SK-N-SH (cell line): Measurements from ENCODE around the gene BID.

Experiments used
- CTCF ChIP-seq: fragments of 200-600 bp; sonication (generic); IDR thresholded peaks from 2 replicates; pipeline ENCODE4 v1.6.1; 2017; ENCODE audit warnings: antibody characterized with exemption, mild to moderate bottlenecking, moderate library complexity
- EZH2phosphoT487 ChIP-seq: fragments of 200-600 bp; sonication (generic); IDR thresholded peaks from 2 replicates; pipeline ENCODE4 v1.6.1; 2017; ENCODE audit warnings: low read depth, mixed run types, mild to moderate bottlenecking, antibody characterized with exemption, moderate library complexity, borderline replicate concordance
- GABPA ChIP-seq: IDR thresholded peaks from 2 replicates; pipeline ENCODE4 v1.4.0; 2012; ENCODE audit warnings: low read depth, mild to moderate bottlenecking
- MXI1 ChIP-seq: IDR thresholded peaks from 2 replicates; pipeline ENCODE4 v1.6.1; 2012; ENCODE audit warnings: mild to moderate bottlenecking, low read depth, low read length, improper control_type of control experiment
- POLR2AphosphoS5 ChIP-seq: IDR thresholded peaks from 2 replicates; pipeline ENCODE4 v1.6.1; 2012; ENCODE audit warnings: low read depth, low read length
- RAD21 ChIP-seq: IDR thresholded peaks from 2 replicates; pipeline ENCODE4 v1.6.1; 2012; ENCODE audit warnings: mild to moderate bottlenecking, low read length
- SMC3 ChIP-seq: IDR thresholded peaks from 2 replicates; pipeline ENCODE4 v1.6.1; 2012; ENCODE audit warnings: low read depth, low read length, improper control_type of control experiment

DNA sequence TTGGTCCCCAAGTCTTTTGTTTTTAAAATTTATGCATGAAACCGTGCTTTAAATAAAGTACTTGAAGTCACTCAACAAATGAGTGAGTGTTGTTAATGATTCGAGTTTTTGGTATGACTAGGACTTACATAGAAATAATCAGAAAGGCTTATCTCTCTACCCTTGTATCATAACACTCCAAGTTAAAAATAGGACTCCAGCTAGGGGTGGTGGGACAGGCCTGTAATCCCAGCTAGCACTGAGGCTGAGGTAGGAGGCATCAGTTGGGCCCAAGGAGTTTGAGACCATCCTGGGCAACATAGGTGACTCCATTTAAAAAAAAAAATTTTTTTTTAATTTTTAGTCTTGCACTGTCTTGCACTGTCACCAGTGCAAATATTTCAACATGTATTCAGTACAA, 80.1 kb downstream of the BID start:
- TF ChIP-seq EZH2phosphoT487 = no peak
- TF ChIP-seq SMC3 = no peak
- no peak for TF ChIP-seq CTCF
- no peak for TF ChIP-seq POLR2AphosphoS5
- no peak for TF ChIP-seq RAD21
- TF ChIP-seq GABPA = no peak
- no peak for TF ChIP-seq MXI1
